Epithelial cell of esophagus (primary cell): ENCODE measurements around the gene NEK6.

Experiments used
- DNase-seq: peaks from one replicate; pipeline ENCODE4 v3.0.0; 2010; ENCODE audit warnings: low read depth
- H3K4me3 ChIP-seq: 2 replicates; pipeline ENCODE4 v1.5.1; 2011; ENCODE audit warnings: mild to moderate bottlenecking, low read length, control low read depth
- CTCF ChIP-seq: IDR thresholded peaks from 2 replicates; pipeline ENCODE4 v1.5.1; 2011; ENCODE audit warnings: low read depth, mild to moderate bottlenecking, low read length, control low read depth, inconsistent platforms; ENCODE audit not compliant: insufficient read depth; ENCODE audit errors: missing control alignments

Gene NEK6

GRCh38 chr9:124262649-124262972 is 4.9 kb downstream of the NEK6 start:
- no peak for DNase-seq
- no peak for TF ChIP-seq CTCF
- no peak overlapping the region for H3K4me3 ChIP-seq

GRCh38 chr9:124263213-124263612 is 5.5 kb downstream of the NEK6 start:
- no peak for DNase-seq
- no peak for TF ChIP-seq CTCF
- H3K4me3 ChIP-seq = no peak overlapping the region

GRCh38 chr9:124263800-124264426 is 6.2 kb downstream of the NEK6 start:
- no peak for DNase-seq
- no peak for TF ChIP-seq CTCF
- H3K4me3 ChIP-seq = no peak overlapping the region

- TF ChIP-seq CTCF = no peak
- no peak for DNase-seq
These were observed 7.1 kb downstream of the NEK6 start for GRCh38 chr9:124264823-124265233.

GRCh38 chr9:124265551-124265950 is 7.8 kb downstream of the NEK6 start:
- DNase-seq = no peak
- TF ChIP-seq CTCF = no peak
- no peak overlapping the region for H3K4me3 ChIP-seq

More at GRCh38 chr9:124264823-124265233, 7.1 kb downstream of the NEK6 start:
- no peak overlapping the region for H3K4me3 ChIP-seq

GRCh38 chr9:124266139-124266825 is 8.5 kb downstream of the NEK6 start:
- H3K4me3 ChIP-seq = no peak overlapping the region
- DNase-seq = peak; percentile 32
- TF ChIP-seq CTCF = no peak

GRCh38 chr9:124266826-124267201 is 9.1 kb downstream of the NEK6 start:
- no peak for TF ChIP-seq CTCF
- no peak for DNase-seq
- no peak overlapping the region for H3K4me3 ChIP-seq
